Naive thymus-derived CD4-positive, alpha-beta T cell (primary cell): ENCODE data around the gene HOXA1. TPM values are rescaled to one million over a fixed set of nuclear protein-coding genes. Genes with fewer than 3 reads are reported as not detected.

ENCODE experiments used
- ATAC-seq: fragments of 150-1000 bp; cut with Tn5 transposase; 2 replicates; pipeline ENCODE4 v1.10.0; 2021; ENCODE audit warnings: mild to moderate bottlenecking, moderate library complexity
- CTCF ChIA-PET: fragments of 350-600 bp; sonication (Branson Sonifier 250); formaldehyde crosslinking; loops from one replicate; lab custom pipeline; 2021; ENCODE audit warnings: antibody characterized with exemption; lab: Charles Lee
- POLR2A ChIA-PET: fragments of 350-600 bp; sonication (Branson Sonifier 250); formaldehyde crosslinking; loops from one replicate; lab custom pipeline; 2021; ENCODE audit warnings: antibody characterized with exemption, inconsistent platforms; lab: Charles Lee
- DNase-seq, 9 donors: peaks; one replicate each; pipeline versions ENCODE4 v3.0.0 to v3.0.0-alpha.2; 2020 to 2022; ENCODE audit warnings: mixed read lengths in 1 of 9
- H3K27ac ChIP-seq: one replicate; pipeline ENCODE4 v1.7.0; 2013; ENCODE audit warnings: mild to moderate bottlenecking, low read depth, low read length, moderate library complexity
- H3K27me3 ChIP-seq, 2 donors: one replicate each; pipeline ENCODE4 v1.7.0; 2013; ENCODE audit warnings: low read length in 2 of 2, mild to moderate bottlenecking in 2 of 2, moderate library complexity in 2 of 2; ENCODE audit not compliant: control insufficient read depth in 2 of 2, insufficient read depth in 2 of 2
- H3K36me3 ChIP-seq, 3 experiments: 1 replicate in 2 of 3; 2 replicates in 1 of 3; pipeline ENCODE4 v1.7.0; 2013; ENCODE audit warnings: low read length in 3 of 3, mild to moderate bottlenecking in 3 of 3, moderate library complexity in 1 of 3; ENCODE audit not compliant: insufficient read depth in 3 of 3, control insufficient read depth in 2 of 3
- H3K4me1 ChIP-seq, 2 donors: one replicate each; pipeline ENCODE4 v1.7.0; 2013; ENCODE audit warnings: low read length in 2 of 2, mild to moderate bottlenecking in 2 of 2, moderate library complexity in 1 of 2; ENCODE audit not compliant: control insufficient read depth in 2 of 2, insufficient read depth in 2 of 2
- H3K4me3 ChIP-seq: 2 replicates; pipeline ENCODE4 v1.7.0; 2013; ENCODE audit warnings: mild to moderate bottlenecking, low read length
- H3K9me3 ChIP-seq, 3 experiments: 1 replicate in 2 of 3; 2 replicates in 1 of 3; pipeline ENCODE4 v1.7.0; 2013; ENCODE audit warnings: low read length in 3 of 3; ENCODE audit not compliant: control insufficient read depth in 2 of 3
- H3K27ac Mint-ChIP-seq, 9 donors: one replicate each; pipeline ENCODE4 v1.8.0; 2020 to 2022; ENCODE audit warnings: mixed read lengths in 9 of 9, mild to moderate bottlenecking in 8 of 9, moderate library complexity in 5 of 9, inconsistent platforms in 2 of 9
- H3K27me3 Mint-ChIP-seq, 5 donors: one replicate each; pipeline ENCODE4 v1.8.0; 2021 to 2022; ENCODE audit warnings: mixed read lengths in 5 of 5, mild to moderate bottlenecking in 1 of 5
- H3K36me3 Mint-ChIP-seq, 5 donors: one replicate each; pipeline ENCODE4 v1.8.0; 2020 to 2022; ENCODE audit warnings: mixed read lengths in 5 of 5, mild to moderate bottlenecking in 3 of 5, inconsistent platforms in 1 of 5
- H3K4me1 Mint-ChIP-seq, 7 donors: one replicate each; pipeline ENCODE4 v1.8.0; 2020 to 2022; ENCODE audit warnings: mixed read lengths in 7 of 7, mild to moderate bottlenecking in 3 of 7, inconsistent platforms in 1 of 7
- H3K4me3 Mint-ChIP-seq, 10 donors: one replicate each; pipeline ENCODE4 v1.8.0; 2020 to 2022; ENCODE audit warnings: mild to moderate bottlenecking in 10 of 10, mixed read lengths in 10 of 10, moderate library complexity in 6 of 10, inconsistent platforms in 2 of 10
- H3K9me3 Mint-ChIP-seq, 11 donors: one replicate each; pipeline ENCODE4 v1.8.0; 2020 to 2022; ENCODE audit warnings: mixed read lengths in 11 of 11, mild to moderate bottlenecking in 4 of 11, inconsistent platforms in 1 of 11, moderate library complexity in 1 of 11
- intact Hi-C, 2 donors: fragments of 100-400 bp; cut with micrococcal nuclease; formaldehyde crosslinking; loops; one replicate each; pipeline ENCODE4 v1.15.1; 2023
- polyA plus RNA-seq, 2 donors: library from polyadenylated mRNA; unstranded; fragments of 300-500 nt; fragmentation: Illumina TruSeq; gene quantifications; one replicate each; pipeline ENCODE4 v1.2.3, GENCODE V29; 2021
- total RNA-seq, 6 experiments: library from RNA in 5 of 6; stranded (reverse) in 5 of 6; gene quantifications; 1 replicate in 5 of 6; 2 replicates in 1 of 6; pipeline ENCODE4 v1.2.3 and lab custom pipeline; 2021 to 2026

The HOXA1 gene
- total and polyA plus RNA-seq, 7 experiments from 2014 or later = 0.09 to 1.1 (median 0.25) TPM; not detected in 1

DNA sequence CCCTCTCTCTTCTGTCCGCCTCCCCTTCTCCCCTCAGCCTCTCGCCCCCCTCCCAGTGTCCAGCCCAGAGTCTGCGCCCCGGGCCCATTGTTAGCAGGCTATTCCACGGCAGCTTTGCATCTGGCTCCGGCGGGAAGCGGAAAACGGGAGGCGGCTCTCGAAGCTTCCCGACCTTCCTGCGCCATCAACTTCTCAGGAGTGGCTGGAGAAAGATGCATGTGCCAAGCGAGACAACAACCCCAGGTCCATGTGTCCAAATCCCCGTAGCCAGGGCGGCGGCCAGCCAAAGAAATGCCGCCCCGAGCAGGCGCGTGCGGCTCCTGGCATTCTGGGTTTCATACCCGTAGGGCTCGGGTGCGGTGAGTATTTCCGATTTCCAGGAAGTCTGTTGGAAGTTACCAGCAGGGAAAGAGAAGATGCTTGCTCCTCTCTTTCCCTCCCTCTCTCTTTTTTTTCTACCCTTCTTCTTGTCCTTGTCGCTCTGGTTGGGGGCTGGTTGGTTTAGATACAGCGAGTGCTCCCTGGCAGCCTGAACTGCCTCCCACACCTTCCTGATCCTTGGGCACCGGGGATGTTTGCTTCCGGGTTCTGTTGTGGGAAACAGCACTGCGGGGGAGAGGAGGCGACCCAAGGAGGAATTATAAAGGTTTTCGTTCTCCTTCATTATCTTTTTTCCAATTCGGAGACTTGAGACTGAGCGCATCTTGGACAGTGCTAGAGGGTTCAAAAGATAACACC lies 7.9 kb upstream of the HOXA1 start:
- ATAC-seq = no peak
- peaks cover 69 to 79% (median 74%) of the 10 kb centered on the region in 5 donors for H3K27me3 Mint-ChIP-seq
- peaks cover 8 to 30% (median 20%) of the 10 kb centered on the region in 5 donors for H3K36me3 Mint-ChIP-seq
- H3K9me3 Mint-ChIP-seq = peaks cover 0 to 8% (median 0%) of the 10 kb centered on the region in 11 donors
- peaks cover 5 to 22% of the 10 kb centered on the region in 2 donors for H3K27me3 ChIP-seq
- ChIA-PET CTCF (no interaction called here), POLR2A (no interaction called here)
- H3K27ac ChIP-seq = no peak overlapping the region
- intact Hi-C loops = no loop called here
- peaks cover 9 to 27% (median 19%) of the 10 kb centered on the region in 7 donors for H3K4me1 Mint-ChIP-seq
- H3K36me3 ChIP-seq = no peaks in the 10 kb centered on the region
- H3K4me1 ChIP-seq = peaks cover 0 to 9% of the 10 kb centered on the region in 2 donors
- no peaks in the 10 kb centered on the region for H3K9me3 ChIP-seq
- no peak overlapping the region for H3K27ac Mint-ChIP-seq
- H3K4me3 Mint-ChIP-seq = peak overlapping the region in 1 of 10 donors; percentile 4
- DNase-seq = no peak
- no peak overlapping the region for H3K4me3 ChIP-seq

DNA sequence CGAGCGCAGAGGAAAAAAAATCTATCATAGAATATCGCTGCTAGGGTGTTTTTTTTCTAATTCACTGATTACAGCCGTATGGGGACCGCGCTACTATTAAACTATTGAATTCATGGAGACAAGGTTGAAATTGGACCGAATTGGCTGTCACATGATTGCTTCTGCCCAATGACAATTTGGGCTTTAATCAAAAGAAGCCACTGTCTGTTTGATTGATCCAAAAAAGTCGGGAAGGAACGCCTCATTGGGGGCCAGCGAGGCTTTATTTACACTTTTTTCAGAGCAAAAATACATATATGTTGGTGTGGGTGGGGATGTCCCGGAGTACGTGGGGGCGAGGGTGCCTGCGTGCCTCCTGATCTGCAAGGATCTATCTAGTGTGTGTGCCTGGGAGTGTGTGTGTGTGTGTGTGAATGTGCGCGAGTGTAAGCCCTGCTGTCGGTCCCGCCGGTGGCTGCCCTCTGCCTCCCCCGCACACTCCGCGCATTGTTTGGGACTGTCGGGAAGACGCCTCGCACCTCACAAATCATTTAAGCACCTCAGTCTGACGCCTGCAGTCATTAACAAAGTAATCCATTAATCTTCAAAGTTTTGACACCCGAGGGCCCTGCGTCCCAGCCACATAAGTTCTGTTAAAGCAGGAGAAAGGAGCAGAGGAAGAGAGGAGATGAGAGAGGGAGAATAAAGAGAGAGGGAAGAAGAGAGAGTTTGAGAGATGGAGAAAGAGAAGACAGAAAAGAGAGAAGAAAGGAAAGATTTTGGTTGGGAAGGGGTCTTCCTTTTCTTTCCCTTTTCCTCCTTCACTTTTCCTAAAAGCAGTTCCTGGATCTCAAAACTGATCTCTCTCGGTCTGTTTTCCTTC lies 7.0 kb upstream of the HOXA1 start, which contains the start of gene HOXA2:
HOXA2 (minus strand) TSS at position 103 of the 862 bp plus-strand sequence. CDS start 183 bp downstream, outside the sequence.
- CTCF ChIA-PET = no interaction called here

GRCh38 chr7:27101957-27102580 lies 6.3 kb upstream of the HOXA1 start:
- H3K27me3 ChIP-seq = peaks cover 5 to 25% of the 10 kb centered on the region in 2 donors
- H3K27ac Mint-ChIP-seq = no peak overlapping the region
- H3K4me3 ChIP-seq = no peak overlapping the region
- H3K27ac ChIP-seq = no peak overlapping the region
- peaks cover 17 to 39% (median 30%) of the 10 kb centered on the region in 7 donors for H3K4me1 Mint-ChIP-seq
- ATAC-seq = no peak
- no peaks in the 10 kb centered on the region for H3K36me3 ChIP-seq
- POLR2A ChIA-PET = no interaction called here
- H3K9me3 ChIP-seq = no peaks in the 10 kb centered on the region
- peaks cover 0 to 19% of the 10 kb centered on the region in 2 donors for H3K4me1 ChIP-seq
- CTCF ChIA-PET = no interaction called here
- H3K4me3 Mint-ChIP-seq = peak overlapping the region in 8 of 10 donors; percentile 11 to 75 (median 53)
- DNase-seq = no peak
- peaks cover 8 to 30% (median 20%) of the 10 kb centered on the region in 5 donors for H3K36me3 Mint-ChIP-seq
- H3K27me3 Mint-ChIP-seq = peaks cover 81 to 90% (median 84%) of the 10 kb centered on the region in 5 donors
- intact Hi-C loops = no loop called here
- H3K9me3 Mint-ChIP-seq = peaks cover 0 to 7% (median 0%) of the 10 kb centered on the region in 11 donors

More for the DNA sequence above, 7.0 kb upstream of the HOXA1 start, which contains the start of gene HOXA2:
- Mint-ChIP-seq H3K36me3 (peaks cover 8 to 30% (median 20%) of the 10 kb centered on the region in 5 donors), H3K27me3 (peaks cover 74 to 88% (median 82%) of the 10 kb centered on the region in 5 donors), H3K4me1 (peaks cover 9 to 31% (median 23%) of the 10 kb centered on the region in 7 donors), H3K9me3 (peaks cover 0 to 8% (median 0%) of the 10 kb centered on the region in 11 donors), H3K27ac (no peak within 1 kb of the TSS), H3K4me3 (peak within 1 kb of the TSS in 9 of 10 donors; percentile 11 to 83 (median 60))
- ATAC-seq (no peak), DNase-seq (no peak)
- H3K36me3 ChIP-seq = no peaks in the 10 kb centered on the region
- H3K4me1 ChIP-seq = peaks cover 0 to 13% of the 10 kb centered on the region in 2 donors
- H3K4me3 ChIP-seq = no peak within 1 kb of the TSS
- POLR2A ChIA-PET = no interaction called here
- peaks cover 5 to 25% of the 10 kb centered on the region in 2 donors for H3K27me3 ChIP-seq
- intact Hi-C loops = no loop called here
- H3K9me3 ChIP-seq = no peaks in the 10 kb centered on the region
- no peak within 1 kb of the TSS for H3K27ac ChIP-seq

DNA sequence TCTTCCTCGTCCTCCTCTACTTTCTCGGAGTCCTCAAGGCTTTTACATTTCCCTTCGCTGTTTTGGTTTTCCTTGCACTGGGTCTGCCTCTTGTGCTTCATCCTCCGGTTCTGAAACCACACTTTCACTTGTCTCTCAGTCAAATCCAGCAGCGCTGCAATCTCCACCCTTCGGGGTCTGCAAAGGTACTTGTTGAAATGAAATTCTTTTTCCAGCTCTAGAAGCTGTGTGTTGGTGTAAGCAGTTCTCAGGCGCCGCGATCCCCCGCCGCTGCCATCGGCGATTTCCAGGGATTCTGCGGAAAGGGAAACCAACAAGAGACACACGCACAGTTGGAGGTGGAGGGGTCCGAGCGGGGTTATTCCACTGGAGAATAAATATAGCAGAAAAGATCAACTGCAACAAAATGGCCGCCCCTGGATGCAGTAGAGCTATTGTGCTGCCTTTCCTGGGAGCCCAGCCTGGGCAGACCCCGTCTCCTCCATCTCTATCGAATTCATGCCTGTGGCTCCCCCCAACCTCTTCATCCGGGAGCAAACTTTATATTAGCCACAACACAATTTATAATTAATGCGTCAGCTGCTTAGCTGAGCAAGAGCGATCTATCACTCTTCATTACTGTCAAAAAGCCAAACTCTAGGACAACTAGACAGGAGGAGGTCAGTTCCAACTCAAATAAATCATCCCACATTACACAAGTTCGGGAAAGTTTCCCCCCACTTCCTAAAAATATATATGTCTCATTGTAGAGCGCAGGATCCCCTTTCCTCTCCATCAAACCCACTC lies 5.6 kb upstream of the HOXA1 start:
- Histone ChIP-seq H3K4me3 (no peak overlapping the region), H3K27me3 (peaks cover 5 to 25% of the 10 kb centered on the region in 2 donors), H3K27ac (no peak overlapping the region), H3K36me3 (peaks cover 0 to 1% (median 0%) of the 10 kb centered on the region in 3 experiments), H3K4me1 (peaks cover 0 to 25% of the 10 kb centered on the region in 2 donors), H3K9me3 (no peaks in the 10 kb centered on the region)
- peaks cover 82 to 90% (median 89%) of the 10 kb centered on the region in 5 donors for H3K27me3 Mint-ChIP-seq
- H3K36me3 Mint-ChIP-seq = peaks cover 8 to 30% (median 20%) of the 10 kb centered on the region in 5 donors
- no peak for ATAC-seq
- ChIA-PET POLR2A (no interaction called here), CTCF (no interaction called here)
- peaks cover 0 to 7% (median 0%) of the 10 kb centered on the region in 11 donors for H3K9me3 Mint-ChIP-seq
- peak overlapping the region in 7 of 10 donors; percentile 2 to 61 (median 18) for H3K4me3 Mint-ChIP-seq
- no peak overlapping the region for H3K27ac Mint-ChIP-seq
- intact Hi-C loops = no loop called here
- peaks cover 18 to 41% (median 32%) of the 10 kb centered on the region in 7 donors for H3K4me1 Mint-ChIP-seq
- DNase-seq = no peak

DNA sequence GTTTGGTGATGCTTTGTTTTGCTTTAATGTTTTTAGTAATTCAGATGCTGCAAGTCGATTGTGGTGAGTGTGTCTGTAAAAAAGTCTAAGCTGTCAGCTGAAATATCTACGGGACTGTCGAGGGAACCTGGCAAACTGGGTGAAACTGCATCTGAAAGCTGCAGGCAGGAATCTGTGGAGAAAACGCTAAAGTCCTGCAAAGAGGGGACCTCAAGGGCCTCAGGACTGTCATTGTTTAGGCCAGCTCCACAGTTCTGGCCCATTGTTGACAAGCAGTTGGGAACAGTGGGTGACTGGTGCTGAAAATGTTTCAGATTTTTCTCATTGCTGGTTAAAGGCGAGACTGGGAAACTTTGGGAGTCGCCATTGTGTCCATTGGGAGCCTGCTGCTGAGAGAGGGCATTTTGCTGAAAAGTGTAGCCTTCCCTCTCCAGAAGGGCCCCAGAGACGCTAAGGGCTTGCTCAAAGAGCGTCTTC lies 4.9 kb upstream of the HOXA1 start:
- no peak overlapping the region for H3K4me3 ChIP-seq
- Mint-ChIP-seq H3K36me3 (peaks cover 8 to 30% (median 20%) of the 10 kb centered on the region in 5 donors), H3K9me3 (peaks cover 0 to 7% (median 0%) of the 10 kb centered on the region in 11 donors), H3K4me3 (no peak overlapping the region), H3K27ac (no peak overlapping the region), H3K27me3 (peaks cover 79 to 91% (median 86%) of the 10 kb centered on the region in 5 donors), H3K4me1 (peaks cover 18 to 41% (median 33%) of the 10 kb centered on the region in 7 donors)
- peaks cover 0 to 5% (median 0%) of the 10 kb centered on the region in 3 experiments for H3K36me3 ChIP-seq
- peaks cover 5 to 25% of the 10 kb centered on the region in 2 donors for H3K27me3 ChIP-seq
- no peak for DNase-seq
- CTCF ChIA-PET = no interaction called here
- POLR2A ChIA-PET = no interaction called here
- intact Hi-C loops = no loop called here
- H3K27ac ChIP-seq = no peak overlapping the region
- ATAC-seq = no peak
- no peaks in the 10 kb centered on the region for H3K9me3 ChIP-seq
- peaks cover 0 to 25% of the 10 kb centered on the region in 2 donors for H3K4me1 ChIP-seq
